Measurements from ENCODE around the gene TP53RK. TPM values are rescaled to one million over a fixed set of nuclear protein-coding genes. Genes with fewer than 3 reads are reported as not detected.

The TP53RK gene
- total and polyA plus RNA-seq, 2 of the 13 experiments (the other 11 are each of a cell fraction or from before 2014, with no cell fraction given), result 12.9 to 25.5 TPM

DNA sequence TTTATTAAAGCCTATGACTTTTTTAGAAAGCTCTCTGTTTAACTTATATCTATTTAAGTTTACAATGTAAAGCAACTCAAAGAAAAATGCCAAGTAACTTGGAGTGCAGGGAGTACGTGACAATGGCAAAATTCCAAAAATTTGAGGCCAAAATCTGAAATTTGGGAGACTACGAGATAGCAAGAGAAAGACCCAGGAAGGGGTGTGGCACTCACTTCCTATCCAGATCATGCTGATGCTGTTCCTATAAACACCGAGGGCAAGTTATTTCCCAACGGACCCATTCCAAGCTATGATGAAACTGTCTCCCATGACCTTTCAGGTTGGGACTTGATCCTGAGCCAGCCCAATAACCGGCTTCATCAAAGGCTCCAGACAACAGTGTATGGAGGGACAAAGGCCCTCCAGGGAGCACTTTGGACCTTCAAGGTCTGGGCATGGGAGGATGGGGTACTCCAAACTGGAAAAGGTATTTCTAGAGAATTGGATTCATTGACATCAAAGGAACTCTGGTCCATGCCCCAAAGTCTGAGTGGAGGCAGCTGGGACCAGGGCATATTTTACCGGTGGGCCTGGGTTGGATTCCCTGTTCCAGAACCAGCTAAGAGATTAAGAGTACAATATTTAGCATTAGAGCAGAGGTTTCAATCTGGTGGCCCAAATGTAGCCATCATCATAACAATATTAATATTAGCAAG is 22.3 kb downstream of the TP53RK start (continued):
- TF ChIP-seq, protein P1, sequence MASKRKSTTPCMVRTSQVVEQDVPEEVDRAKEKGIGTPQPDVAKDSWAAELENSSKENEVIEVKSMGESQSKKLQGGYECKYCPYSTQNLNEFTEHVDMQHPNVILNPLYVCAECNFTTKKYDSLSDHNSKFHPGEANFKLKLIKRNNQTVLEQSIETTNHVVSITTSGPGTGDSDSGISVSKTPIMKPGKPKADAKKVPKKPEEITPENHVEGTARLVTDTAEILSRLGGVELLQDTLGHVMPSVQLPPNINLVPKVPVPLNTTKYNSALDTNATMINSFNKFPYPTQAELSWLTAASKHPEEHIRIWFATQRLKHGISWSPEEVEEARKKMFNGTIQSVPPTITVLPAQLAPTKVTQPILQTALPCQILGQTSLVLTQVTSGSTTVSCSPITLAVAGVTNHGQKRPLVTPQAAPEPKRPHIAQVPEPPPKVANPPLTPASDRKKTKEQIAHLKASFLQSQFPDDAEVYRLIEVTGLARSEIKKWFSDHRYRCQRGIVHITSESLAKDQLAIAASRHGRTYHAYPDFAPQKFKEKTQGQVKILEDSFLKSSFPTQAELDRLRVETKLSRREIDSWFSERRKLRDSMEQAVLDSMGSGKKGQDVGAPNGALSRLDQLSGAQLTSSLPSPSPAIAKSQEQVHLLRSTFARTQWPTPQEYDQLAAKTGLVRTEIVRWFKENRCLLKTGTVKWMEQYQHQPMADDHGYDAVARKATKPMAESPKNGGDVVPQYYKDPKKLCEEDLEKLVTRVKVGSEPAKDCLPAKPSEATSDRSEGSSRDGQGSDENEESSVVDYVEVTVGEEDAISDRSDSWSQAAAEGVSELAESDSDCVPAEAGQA (IDR thresholded peaks at IDR 0.05; ENCODE audit: low read depth), result peak; percentile 83
- TF ChIP-seq, protein P1 (CRISPR knock-in tag; IDR thresholded peaks at IDR 0.05; ENCODE audit: borderline replicate concordance), result peak; percentile 97; the same call in 1 of the 2 replicates
- TF ChIP-seq TAF15 (IDR thresholded peaks at IDR 0.05; ENCODE audit: low read depth, low read length, poor library complexity, severe bottlenecking) (no peak), ZNF775 (CRISPR knock-in tag; IDR thresholded peaks at IDR 0.05; ENCODE audit: borderline replicate concordance) (peak; percentile 81; the same call in 1 of the 2 replicates), DR1 (CRISPR knock-in tag; IDR thresholded peaks at IDR 0.05) (no peak; the same call in 1 of the 2 replicates), ZNF674 (CRISPR knock-in tag; IDR thresholded peaks at IDR 0.05; ENCODE audit: low read depth) (no peak), ZNF30 (CRISPR knock-in tag; IDR thresholded peaks at IDR 0.05) (no peak), MIXL1 (CRISPR knock-in tag; IDR thresholded peaks at IDR 0.05) (peak; percentile 100), HMG20A (CRISPR knock-in tag; IDR thresholded peaks at IDR 0.05; ENCODE audit: borderline replicate concordance) (peak; percentile 100), ZNF747 (CRISPR knock-in tag; IDR thresholded peaks at IDR 0.05; ENCODE audit: borderline replicate concordance) (peak; percentile 92), SIX4 (CRISPR knock-in tag; IDR thresholded peaks at IDR 0.05) (peak; percentile 96), ZNF75D (CRISPR knock-in tag; IDR thresholded peaks at IDR 0.05; ENCODE audit: borderline replicate concordance) (no peak)
- TF ChIP-seq, protein P2, sequence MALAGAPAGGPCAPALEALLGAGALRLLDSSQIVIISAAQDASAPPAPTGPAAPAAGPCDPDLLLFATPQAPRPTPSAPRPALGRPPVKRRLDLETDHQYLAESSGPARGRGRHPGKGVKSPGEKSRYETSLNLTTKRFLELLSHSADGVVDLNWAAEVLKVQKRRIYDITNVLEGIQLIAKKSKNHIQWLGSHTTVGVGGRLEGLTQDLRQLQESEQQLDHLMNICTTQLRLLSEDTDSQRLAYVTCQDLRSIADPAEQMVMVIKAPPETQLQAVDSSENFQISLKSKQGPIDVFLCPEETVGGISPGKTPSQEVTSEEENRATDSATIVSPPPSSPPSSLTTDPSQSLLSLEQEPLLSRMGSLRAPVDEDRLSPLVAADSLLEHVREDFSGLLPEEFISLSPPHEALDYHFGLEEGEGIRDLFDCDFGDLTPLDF (CRISPR knock-in tag; IDR thresholded peaks at IDR 0.05), result no peak; the same call in 1 of the 2 replicates
- TF ChIP-seq, protein P3, sequence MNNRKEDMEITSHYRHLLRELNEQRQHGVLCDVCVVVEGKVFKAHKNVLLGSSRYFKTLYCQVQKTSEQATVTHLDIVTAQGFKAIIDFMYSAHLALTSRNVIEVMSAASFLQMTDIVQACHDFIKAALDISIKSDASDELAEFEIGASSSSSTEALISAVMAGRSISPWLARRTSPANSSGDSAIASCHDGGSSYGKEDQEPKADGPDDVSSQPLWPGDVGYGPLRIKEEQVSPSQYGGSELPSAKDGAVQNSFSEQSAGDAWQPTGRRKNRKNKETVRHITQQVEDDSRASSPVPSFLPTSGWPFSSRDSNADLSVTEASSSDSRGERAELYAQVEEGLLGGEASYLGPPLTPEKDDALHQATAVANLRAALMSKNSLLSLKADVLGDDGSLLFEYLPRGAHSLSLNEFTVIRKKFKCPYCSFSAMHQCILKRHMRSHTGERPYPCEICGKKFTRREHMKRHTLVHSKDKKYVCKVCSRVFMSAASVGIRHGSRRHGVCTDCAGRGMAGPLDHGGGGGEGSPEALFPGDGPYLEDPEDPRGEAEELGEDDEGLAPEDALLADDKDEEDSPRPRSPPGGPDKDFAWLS (CRISPR knock-in tag; IDR thresholded peaks at IDR 0.05; ENCODE audit: borderline replicate concordance), result peak; percentile 98
- TF ChIP-seq, protein P4, sequence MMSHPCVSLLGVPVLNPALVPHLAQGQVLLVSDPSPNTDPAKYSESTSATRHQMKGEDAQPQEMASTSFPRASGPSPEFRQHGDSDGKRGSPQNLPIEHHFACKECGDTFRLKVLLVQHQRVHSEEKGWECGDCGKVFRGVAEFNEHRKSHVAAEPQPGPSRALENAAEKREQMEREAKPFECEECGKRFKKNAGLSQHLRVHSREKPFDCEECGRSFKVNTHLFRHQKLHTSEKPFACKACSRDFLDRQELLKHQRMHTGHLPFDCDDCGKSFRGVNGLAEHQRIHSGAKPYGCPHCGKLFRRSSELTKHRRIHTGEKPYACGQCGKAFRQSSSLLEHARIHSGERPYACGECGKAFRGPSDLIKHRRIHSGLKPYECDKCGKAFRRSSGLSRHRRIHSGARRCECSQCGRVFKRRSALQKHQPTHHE (CRISPR knock-in tag; IDR thresholded peaks at IDR 0.05; ENCODE audit: borderline replicate concordance), result peak; percentile 98

All from HepG2 (cell line).